ENCODE data around the gene COL12A1. TPM values are rescaled to one million over a fixed set of nuclear protein-coding genes. Genes with fewer than 3 reads are reported as not detected.
A peak's percentile ranks its signal among the peaks of the same experiment; 100 is the strongest.

COL12A1 gene
- total and polyA plus RNA-seq, 9 of the 15 experiments (the other 6 are each of a cell fraction or from before 2014, with no cell fraction given), result 0.11 TPM; not detected in 8

GRCh38 chr6:75243333-75244062 is 37.6 kb upstream of the COL12A1 start, which contains the start of gene COX7A2 (continued):
- TF ChIP-seq ZC3H4 (CRISPR knock-in tag; IDR thresholded peaks at IDR 0.05; ENCODE audit: borderline replicate concordance) (no peak), AFF4 (CRISPR knock-in tag; IDR thresholded peaks at IDR 0.05) (peak; percentile 28; the same call in 1 of the 2 replicates), POLR2B (IDR thresholded peaks at IDR 0.05; ENCODE audit: low read depth, partially characterized antibody) (peak; percentile 97), CREM (IDR thresholded peaks at IDR 0.05; ENCODE audit: low read depth) (peak; percentile 83), BRF2 (IDR thresholded peaks at IDR 0.05; ENCODE audit: borderline replicate concordance, insufficient read depth, insufficient read length) (no peak), SMARCC2 (IDR thresholded peaks at IDR 0.05; ENCODE audit: low read depth) (no peak), ZFP1 (CRISPR knock-in tag; IDR thresholded peaks at IDR 0.05) (no peak), NFATC3 (IDR thresholded peaks at IDR 0.05) (0 out of 2 replicates have a peak, but pooled peaks have one; percentile 57), ZNF41 (CRISPR knock-in tag; conservative IDR thresholded peaks at IDR 0.05) (no peak), NCOA2 (IDR thresholded peaks at IDR 0.05; ENCODE audit: partially characterized antibody in 2 of 2) (no peak), ZNF174 (CRISPR knock-in tag; IDR thresholded peaks at IDR 0.05) (no peak), ZNF79 (CRISPR knock-in tag; IDR thresholded peaks at IDR 0.05; ENCODE audit: low read depth) (no peak), NELFE (IDR thresholded peaks at IDR 0.05; ENCODE audit: insufficient read depth, insufficient read length) (no peak), GTF3C2 (IDR thresholded peaks at IDR 0.05; ENCODE audit: borderline replicate concordance, extremely low read depth, insufficient read length) (no peak), NR2C2 (CRISPR knock-in tag; IDR thresholded peaks at IDR 0.05) (peak; percentile 89), NR2C2 (tag; IDR thresholded peaks at IDR 0.05) (peak; percentile 98), ZNF324 (CRISPR knock-in tag; IDR thresholded peaks at IDR 0.05) (no peak), MCM2 (IDR thresholded peaks at IDR 0.05; ENCODE audit: low read depth) (no peak), TCF7 (IDR thresholded peaks at IDR 0.05; ENCODE audit: borderline replicate concordance) (no peak), NFE2L1 (tag; IDR thresholded peaks at IDR 0.05; ENCODE audit: borderline replicate concordance, low read depth) (no peak), SP1 (CRISPR knock-in tag; IDR thresholded peaks at IDR 0.05) (peak; percentile 54; the same call in 1 of the 2 replicates)

All from K562 (cell line).